CD4-positive, alpha-beta T cell treated with Interleukin-6 at 100 ng/mL for 8 hours (primary cell): ENCODE data around the gene HPN.
A peak's percentile ranks its signal among the peaks of the same experiment; 100 is the strongest.

Experiments used
- DNase-seq: peaks from one replicate; pipeline ENCODE4 v3.0.0-alpha.2; 2020; ENCODE audit warnings: mixed read lengths, low spot score

Gene HPN

GRCh38 chr19:35105411-35106290 lies 64.1 kb downstream of the HPN start:
- DNase-seq, result no peak

- DNase-seq, result no peak
These were observed 64.7 kb downstream of the HPN start for GRCh38 chr19:35106291-35106583.

GRCh38 chr19:35106898-35107541 lies 65.5 kb downstream of the HPN start:
- DNase-seq, result no peak

GRCh38 chr19:35107545-35107944 lies 66.0 kb downstream of the HPN start:
- DNase-seq, result no peak

- no peak for DNase-seq
These were observed 67.2 kb downstream of the HPN start for GRCh38 chr19:35108730-35109129.

GRCh38 chr19:35109395-35110112 lies 68.0 kb downstream of the HPN start:
- no peak for DNase-seq

- no peak for DNase-seq
These were observed 69.5 kb downstream of the HPN start for GRCh38 chr19:35110974-35111373.

- DNase-seq, result no peak
These were observed 71.6 kb downstream of the HPN start for GRCh38 chr19:35112995-35113688.

GRCh38 chr19:35114353-35115176 lies 73.0 kb downstream of the HPN start:
- peak; percentile 57 for DNase-seq

GRCh38 chr19:35115177-35115951 lies 73.8 kb downstream of the HPN start, which contains the start of gene FXYD3:
Gene FXYD3 (plus strand): TSS chr19:35115823. CDS start chr19:35119377, 3,554 bp downstream.
- DNase-seq, result no peak
